Epithelial cell of prostate (primary cell): Measurements from ENCODE around the gene TP63.

Source experiments
- DNase-seq: peaks from one replicate; pipeline ENCODE4 v3.0.0-alpha.2; 2011; ENCODE audit warnings: low read depth, low spot score
- H3K27ac ChIP-seq: fragments of 450-650 bp; 2 replicates; pipeline ENCODE4 v1.5.1; 2017; ENCODE audit warnings: mild to moderate bottlenecking

TP63 gene

DNA sequence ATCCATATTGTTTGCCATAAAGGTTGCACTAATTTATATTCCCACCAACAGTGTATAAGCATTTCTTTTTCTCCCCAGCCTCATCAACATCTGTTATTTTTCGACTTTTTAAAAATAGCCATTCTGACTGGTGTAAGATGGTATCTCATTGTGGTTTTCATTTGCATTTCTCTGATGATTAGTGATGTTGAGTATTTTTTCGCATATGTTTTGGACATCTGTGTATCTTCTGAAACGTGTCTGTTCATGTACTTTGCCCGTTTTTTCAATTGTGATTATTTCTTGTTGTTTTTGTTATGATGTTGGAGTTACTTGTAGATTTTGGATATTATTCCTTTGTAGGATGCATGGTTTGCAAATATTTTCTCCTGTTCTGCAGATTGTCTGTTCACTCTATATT lies 46.5 kb downstream of the TP63 start:
- no peak overlapping the region for H3K27ac ChIP-seq
- no peak for DNase-seq

DNA sequence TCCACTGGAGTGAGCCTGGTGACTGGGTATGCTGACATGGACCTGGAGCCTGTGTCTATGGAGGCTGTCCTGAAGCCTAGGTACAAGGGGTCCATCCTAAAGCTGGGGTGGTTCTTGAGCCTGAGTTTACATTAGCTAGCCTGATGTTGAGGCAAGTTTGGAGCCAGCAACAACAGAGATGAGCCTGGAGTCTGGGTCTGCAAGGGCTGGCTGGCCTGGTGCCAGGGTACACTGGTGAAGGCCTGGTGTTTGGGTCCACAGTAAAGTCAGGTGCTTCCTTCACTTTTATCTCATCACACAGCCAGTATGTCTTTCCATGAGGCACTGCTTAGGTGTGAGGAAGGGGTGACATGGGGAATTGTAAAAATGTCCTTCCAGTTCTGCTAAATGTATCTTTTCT lies 49.5 kb downstream of the TP63 start:
- H3K27ac ChIP-seq, result no peak overlapping the region
- no peak for DNase-seq

DNA sequence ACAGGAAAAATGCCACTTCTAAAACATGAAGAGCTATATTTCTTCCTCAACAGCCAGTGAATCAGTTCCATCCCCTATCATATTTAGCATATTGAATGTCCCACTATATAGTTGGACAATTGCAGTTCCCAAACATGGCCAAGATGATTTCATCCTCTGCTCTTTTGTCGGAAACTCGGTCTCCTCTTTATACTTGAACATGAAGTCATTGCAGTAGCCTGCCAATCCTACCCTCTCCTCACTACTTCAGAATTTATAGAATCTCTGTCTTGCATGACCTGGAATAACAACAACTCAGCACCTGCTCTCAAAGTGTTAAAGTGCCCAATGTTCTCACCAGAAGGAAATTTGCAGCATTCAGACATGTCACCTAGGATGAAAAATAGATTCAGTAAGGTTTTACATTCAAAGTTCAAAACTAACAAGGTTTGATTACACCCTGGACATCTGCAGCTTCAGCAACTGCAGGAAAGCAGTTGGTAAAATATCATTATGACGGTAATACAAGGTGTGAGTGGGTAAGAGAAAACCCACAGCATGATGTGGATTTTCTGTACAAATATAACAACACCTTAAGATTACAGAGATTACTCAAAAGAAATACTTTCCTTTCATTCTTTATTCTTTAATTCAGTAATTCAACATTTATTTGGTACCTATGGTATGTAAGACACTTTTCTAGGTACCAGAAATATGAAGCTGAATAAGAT lies 52.5 kb downstream of the TP63 start:
- no peak for DNase-seq
- H3K27ac ChIP-seq, result no peak overlapping the region

DNA sequence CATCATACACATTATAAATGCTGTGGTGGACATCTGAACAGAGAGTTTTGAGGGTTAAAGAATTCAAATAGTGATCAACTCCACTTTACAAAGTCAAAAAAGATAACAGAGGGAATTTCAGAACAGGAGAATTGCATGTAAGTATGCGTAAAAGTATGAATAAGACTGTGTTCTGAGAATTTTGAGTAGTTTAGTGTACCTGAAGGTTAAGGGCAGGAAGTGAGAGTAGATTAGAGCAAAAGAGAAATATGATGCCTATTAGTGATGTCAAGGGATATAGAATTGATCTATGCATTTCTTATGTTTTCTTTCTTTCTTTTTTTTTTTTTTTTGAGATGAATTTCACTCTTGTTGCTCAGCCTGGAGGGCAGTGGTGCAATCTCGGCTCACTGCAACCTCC lies 53.1 kb downstream of the TP63 start:
- DNase-seq, result no peak
- H3K27ac ChIP-seq, result no peak overlapping the region

DNA sequence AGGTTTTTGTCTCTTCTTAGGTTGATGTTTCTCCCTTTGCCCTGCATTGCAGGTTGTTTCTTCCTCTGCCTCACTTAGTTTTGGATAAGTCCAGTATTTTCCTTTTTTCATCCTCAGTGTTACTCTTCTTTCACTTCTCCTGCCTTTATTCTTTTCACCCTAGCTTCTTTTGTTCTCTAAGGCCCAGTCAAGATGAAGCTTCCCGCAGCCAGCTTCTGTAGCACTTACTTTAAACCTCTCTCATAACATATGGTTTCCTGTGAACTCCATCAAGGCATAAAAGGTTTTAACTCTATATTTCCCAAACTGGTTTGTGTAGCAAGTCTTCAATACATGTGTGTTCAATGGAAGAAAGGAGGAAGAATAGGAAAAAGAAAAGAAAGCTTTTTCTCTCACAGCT lies 54.1 kb downstream of the TP63 start:
- DNase-seq, result no peak
- H3K27ac ChIP-seq, result peak overlapping the region; percentile 54

DNA sequence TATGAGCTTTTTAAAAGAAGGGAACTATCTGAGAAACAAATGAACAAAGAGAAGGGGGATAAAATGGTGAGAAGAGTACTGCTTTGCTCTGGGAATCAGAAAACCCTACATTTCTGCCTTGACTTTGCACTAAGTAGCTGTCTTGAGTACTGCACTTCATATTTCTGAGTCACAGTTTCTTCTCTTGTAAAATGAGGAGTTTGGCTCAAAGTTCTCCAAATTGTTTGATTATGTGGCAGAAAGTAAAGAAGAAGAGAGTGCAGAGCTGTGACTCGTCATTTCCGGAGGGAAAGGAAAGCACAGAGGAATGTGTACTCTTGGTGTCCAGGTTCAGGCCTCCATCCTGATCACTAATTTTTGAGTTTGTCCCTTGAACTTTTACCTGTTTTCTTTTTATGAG lies 54.7 kb downstream of the TP63 start:
- no peak for DNase-seq
- peak overlapping the region; percentile 54 for H3K27ac ChIP-seq

DNA sequence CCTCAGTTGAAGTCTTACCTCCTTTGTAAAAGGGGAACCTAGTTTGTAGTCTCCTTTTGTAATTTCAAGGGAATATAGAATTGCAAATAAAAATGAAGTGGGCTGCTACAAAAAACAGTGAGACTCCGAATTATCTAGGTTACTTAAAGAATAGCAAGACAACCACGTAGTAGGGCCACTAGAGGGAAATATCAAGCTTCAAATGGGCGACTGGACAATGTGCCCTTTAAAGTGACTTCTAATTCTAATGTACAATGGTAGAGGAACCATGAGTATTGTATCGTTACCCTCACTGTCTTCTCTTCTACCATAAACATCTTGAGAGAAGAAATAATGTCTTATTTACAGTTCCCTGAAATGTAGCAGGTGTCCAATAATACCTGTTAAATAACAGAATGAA lies 56.3 kb downstream of the TP63 start:
- no peak for DNase-seq
- H3K27ac ChIP-seq, result no peak overlapping the region

DNA sequence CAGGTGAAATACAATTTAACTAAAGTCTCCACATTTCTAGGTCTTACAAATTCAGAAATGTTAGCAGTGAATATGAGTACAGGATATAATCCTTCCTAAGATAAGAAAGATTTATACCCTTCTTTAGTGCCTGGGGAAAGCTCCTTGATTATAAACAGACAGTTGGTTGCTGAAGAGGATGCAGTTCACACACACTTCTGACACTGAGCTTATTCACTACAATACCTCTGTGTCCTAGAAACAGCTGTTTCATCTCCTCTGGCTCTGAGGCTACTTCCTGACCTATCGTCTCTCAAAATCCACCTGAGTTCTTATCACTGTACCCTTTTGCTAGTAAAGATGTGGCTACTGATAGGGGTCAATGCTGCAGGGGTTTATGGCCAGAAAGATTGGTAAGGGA lies 57.1 kb downstream of the TP63 start:
- no peak for DNase-seq
- H3K27ac ChIP-seq, result no peak overlapping the region

DNA sequence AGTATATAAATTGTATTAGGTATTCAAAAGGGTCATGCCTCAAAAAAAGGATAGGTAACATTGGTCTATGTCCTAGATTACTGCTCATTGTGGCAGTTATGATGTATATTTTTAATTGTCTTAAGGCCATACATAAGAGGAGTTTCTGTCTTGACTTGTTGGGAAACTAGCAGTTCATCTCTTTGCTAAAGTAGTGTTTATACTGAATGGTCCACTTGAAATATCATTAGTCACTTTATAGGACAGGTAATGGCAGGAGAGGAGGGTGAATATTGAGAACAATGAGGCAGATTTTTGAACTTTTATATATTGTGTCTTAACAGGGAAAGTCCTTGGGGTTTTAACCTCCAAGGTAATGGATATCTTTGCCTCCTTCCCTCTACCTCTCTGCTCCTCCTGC lies 58.4 kb downstream of the TP63 start:
- no peak for DNase-seq
- no peak overlapping the region for H3K27ac ChIP-seq

DNA sequence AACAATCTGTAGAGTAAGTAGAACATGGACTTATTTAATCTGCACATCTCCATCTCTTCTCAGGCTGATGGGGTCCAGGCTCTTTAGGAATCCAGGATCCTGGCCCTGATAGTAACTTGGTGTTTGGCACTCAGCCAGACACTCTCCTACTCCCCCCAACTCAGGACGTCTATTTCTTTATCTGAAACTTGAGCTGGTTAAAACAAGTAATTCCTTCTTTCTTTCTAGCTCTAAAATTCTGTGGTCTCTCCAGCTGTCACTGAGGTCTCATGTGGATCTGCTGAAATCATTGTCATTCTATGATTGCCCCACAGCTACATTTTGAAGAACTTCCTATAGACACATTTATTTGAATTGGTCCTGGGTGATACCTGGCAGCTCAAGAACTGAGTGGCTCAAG lies 59.0 kb downstream of the TP63 start:
- H3K27ac ChIP-seq, result no peak overlapping the region
- DNase-seq, result no peak

DNA sequence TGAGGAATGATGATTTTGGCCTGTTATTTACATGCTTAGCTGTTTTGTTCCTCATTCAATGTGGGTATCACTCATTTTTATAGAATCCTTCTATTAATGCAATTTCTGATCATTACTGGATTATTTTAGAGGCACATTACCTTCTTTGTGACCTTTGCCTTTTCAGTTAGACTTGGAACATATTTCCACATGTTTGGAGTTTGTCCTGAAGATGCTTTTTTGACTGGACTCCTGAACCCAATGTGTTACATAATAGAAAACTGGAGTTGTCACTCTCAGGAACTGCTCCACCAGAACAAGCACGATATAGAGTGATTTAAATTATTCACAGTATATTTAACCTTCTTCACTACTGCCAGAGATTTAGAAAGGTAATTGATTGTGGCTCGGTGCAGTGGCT lies 59.5 kb downstream of the TP63 start:
- DNase-seq, result no peak
- no peak overlapping the region for H3K27ac ChIP-seq

DNA sequence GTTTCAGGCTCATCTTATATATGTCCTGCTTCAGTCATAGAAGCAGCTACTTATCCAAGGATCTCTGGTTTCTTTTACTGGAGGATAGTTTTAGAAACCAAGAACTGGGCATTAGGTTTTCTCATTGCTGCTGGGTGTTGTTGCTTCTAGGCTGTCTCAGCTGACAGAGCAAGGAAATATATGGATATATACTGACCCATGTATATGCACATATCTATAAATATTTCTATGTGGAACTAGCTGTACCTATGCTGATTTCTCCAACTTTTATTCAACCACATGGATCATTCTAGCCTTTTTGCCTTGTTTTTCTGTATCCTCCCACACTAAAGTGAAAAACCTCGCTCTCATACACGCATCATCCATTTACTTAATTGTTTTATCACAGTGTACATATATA lies 64.2 kb downstream of the TP63 start:
- H3K27ac ChIP-seq, result no peak overlapping the region
- no peak for DNase-seq

DNA sequence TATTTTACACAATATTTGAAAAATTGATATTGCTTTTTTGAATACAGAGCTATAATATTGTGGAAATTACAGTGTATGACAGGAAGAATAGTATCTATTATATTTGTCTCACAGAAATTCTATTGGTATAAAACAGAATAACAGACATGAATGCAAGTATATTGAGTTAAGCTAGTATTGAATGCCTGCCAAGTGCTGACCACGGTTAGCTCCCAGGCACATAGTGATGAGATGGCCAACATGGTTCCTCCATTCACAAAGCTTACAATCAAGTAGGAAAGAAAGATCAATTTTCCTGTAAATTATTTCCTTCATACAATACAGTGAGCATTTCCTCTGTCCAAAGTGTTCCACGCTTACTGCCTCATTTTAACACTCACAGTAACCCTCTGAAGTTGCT lies 67.6 kb downstream of the TP63 start:
- no peak for DNase-seq
- no peak overlapping the region for H3K27ac ChIP-seq

DNA sequence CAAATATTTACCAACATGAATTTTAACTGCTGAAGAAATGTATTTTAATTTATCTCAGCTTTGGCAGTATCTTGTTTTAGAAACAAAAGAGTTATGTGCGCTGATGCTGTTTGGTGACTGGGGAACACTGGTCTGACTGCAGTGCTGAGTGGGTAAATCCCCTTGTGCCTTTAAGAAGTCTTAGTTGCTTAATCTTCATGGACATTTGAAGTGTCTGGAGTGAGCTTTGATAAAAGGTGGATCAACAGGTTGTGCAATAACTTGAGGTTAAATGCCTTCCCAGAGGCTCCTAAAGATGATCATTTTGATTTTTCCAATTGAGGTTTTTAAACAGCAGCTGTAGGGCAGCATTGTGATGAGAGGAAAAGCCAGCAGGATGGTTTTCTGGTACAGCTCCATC lies 68.7 kb downstream of the TP63 start:
- no peak overlapping the region for H3K27ac ChIP-seq
- DNase-seq, result no peak

DNA sequence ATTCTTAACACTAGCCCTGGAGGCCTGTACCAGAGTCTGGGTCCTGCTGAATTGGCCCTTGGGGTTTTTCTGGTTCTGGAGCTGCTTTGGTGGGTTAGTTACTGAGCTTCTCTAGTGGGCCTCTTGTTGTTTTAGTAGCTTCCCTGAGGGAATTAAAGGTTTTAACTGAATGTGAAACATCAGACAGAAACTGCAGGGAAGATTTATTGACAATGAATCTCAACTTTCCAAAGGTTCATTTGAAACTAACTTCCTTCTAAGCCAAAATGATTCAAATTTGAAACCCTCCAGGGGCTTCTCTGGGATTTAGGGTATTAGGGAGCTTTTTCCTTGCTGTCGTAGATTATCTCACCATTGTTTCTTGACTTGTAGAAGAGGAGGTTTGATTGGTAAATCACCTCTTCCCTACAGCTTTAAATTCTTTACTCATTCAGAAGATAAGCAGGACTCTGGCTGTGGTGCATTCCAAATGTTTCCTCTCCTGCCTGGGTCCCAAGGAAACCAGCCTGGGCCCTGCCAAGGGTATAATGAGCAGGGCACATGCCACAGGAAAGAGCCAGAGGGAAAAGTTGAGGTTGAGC lies 71.0 kb downstream of the TP63 start:
- DNase-seq, result no peak
- H3K27ac ChIP-seq, result no peak overlapping the region

DNA sequence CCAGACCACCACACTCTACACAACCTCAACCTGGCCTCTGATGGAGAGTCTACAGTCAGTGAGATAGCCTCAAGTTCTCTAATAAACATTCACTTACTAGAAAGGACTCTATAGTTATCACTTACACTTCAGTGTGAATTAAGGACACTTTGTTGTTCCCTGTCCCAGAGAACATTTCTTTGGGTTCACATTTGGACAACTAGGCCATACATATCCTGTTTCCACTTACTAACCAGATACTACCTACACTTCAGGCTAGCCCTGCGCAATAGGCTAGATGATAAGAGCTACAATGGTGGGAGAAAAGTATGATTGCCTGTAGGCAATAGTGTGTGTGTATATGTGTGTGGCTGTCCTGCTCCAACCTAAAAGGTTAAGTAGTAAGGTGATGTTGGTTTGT lies 72.7 kb downstream of the TP63 start:
- no peak for DNase-seq

DNA sequence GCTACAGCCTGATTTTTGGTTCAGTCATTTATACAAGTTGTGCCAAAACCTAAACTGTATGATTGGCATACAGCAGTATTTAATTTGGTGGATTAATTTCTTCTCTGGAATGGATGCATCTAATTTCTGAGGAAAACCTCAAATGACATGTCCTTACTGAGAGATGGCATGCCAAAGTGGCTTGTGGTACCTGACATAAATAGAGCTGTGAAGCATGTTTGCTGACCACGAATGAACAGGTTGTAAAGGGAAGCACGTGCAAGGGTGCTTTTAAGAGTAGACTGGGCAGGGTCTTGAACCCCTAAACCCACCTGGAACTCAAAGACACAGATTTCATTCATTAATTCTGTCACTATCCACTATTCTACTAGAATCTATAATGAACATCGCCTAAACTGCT lies 77.2 kb downstream of the TP63 start:
- H3K27ac ChIP-seq, result no peak overlapping the region
- no peak for DNase-seq

More for the DNA sequence above, 72.7 kb downstream of the TP63 start:
- no peak overlapping the region for H3K27ac ChIP-seq

DNA sequence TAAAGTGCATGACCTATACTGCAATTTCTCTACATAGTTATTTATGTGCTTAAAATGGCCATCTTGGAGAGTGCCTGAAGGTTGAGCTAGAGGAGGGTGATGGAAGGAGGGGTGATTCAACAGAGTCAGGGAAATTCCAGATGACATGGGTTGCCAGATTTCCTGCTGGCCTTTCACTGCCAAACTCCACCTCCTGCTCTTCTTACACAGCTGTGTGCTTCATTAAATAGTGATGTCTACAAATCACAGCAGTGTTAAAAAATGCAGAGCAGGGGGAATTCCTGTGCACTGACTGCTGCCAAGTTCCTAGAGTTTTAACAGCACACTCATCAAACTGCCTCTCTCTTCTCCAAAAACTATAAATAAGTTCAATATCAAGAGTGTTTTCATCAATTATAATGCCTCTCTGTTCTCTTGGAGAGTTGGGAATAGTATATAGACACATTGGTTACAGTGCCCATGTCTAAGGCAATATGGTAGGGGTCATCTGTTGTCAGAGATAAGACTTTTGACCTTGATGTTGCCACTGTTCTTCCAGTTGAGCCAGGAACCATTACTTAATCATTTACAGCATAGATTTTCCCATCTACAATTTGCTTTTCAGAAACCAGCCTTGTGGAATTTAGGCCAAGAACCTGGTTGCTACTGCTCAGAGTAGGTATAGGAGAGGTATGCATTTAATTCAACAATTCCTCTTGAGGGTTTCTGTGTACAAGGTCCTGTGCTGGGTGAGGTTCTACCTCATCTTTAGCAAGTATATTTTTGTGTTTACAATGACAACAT lies 79.6 kb downstream of the TP63 start:
- peak; percentile 89 for DNase-seq
- H3K27ac ChIP-seq, result peak overlapping the region; percentile 66

DNA sequence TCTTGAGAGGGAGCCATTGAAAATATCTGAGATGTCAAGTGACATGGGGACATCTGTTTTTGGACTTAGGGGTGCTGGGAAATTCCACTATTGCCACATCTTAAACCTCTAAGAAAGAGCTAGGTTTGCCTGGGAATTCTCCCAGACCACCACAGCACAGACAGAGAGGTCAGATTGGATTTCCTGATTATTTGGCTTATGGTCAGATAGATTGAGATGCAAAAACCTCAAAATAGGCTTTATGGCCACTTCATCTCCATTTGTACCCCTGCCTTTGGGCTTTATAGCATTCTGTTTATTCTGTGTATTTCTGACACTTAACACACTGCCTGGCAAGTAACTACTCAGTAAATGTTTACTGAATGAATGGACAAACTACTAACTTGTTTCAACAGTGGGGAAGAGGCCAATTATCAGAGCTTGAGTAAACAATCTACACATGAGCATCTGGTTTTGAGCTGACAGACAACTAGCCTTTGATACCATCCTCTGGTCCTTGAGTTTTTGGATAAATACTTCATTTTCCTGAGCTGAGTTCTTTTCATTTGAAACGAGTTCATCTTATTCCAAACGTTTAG lies 81.8 kb downstream of the TP63 start:
- no peak for DNase-seq
- H3K27ac ChIP-seq, result no peak overlapping the region

DNA sequence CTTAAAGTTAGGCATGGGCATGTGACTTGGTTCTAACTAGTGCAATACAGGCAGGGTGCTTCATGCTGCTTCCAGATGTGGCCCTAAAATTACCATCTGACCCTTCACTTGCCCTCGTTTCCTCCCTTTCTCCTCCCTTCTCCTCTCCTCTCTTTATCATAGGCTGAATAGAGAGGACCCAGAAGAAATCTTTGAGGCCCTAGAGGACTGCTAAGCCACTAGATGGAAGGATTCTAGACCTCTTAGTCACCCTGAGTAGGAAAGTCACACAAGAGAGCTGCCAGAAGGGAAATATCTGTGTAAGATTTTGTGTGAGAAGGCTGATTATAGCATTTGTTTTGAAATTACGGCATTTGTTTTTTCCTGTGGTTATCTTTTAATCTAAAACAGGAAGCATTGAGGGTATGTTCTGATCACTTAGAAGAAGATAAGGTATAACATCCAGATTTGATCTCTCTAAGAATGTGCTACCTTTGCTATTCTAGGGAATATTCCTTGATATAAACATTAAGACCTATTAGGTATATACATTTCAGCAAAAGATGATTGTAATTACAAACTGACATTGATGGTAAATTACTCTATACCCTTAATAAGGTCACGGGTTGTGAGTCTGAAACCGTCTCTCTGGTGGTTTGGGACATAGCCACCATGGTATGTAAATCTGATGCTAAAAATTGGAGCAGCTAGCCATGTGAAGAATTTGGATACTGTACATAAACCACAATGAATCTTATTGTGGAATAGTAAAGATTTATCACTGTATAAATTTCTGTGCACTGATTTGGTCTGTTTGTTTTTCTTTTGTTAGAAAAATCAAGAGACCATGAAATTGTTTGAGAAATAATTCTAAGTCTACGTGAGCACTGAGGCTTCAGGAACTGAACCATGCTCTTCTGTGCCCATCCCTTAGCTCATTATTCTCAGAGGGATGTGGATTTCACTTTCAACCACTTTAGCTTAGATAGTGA lies 84.1 kb downstream of the TP63 start:
- no peak for DNase-seq
- H3K27ac ChIP-seq, result no peak overlapping the region
